OCI-LY3 (cell line): ENCODE results near the gene ITGAX.
A peak's percentile ranks its signal among the peaks of the same experiment; 100 is the strongest.

Experiments used
- H2AFZ ChIP-seq: fragments of 200-600, 300-600 bp; shearing (Covaris generic); 2 replicates; pipeline ENCODE4 v1.6.0; 2014; ENCODE audit warnings: antibody characterized with exemption, low read depth, low read length
- H3K27ac ChIP-seq: fragments of 200-600, 300-600 bp; sonication (generic); 2 replicates; pipeline ENCODE4 v1.5.1; 2014; ENCODE audit warnings: mild to moderate bottlenecking, low read length, moderate library complexity, mixed read lengths
- H3K27me3 ChIP-seq: fragments of 200-600, 300-600 bp; sonication (generic); 2 replicates; pipeline ENCODE4 v1.6.1; 2014; ENCODE audit warnings: low read depth, low read length, mixed read lengths
- H3K36me3 ChIP-seq: fragments of 200-600, 300-600 bp; sonication (generic); replicated peaks from 2 replicates; pipeline ENCODE3; 2014; ENCODE audit warnings: low read depth, low read length, mixed read lengths
- H3K4me1 ChIP-seq: fragments of 300-600, 200-600 bp; sonication (generic); 2 replicates; pipeline ENCODE4 v1.6.1; 2014; ENCODE audit warnings: low read length, mixed read lengths
- H3K4me2 ChIP-seq: fragments of 200-600, 300-600 bp; sonication (generic); 2 replicates; pipeline ENCODE4 v1.6.1; 2014; ENCODE audit warnings: low read length, mixed read lengths
- H3K4me3 ChIP-seq: fragments of 300-600, 200-600 bp; sonication (generic); 2 replicates; pipeline ENCODE4 v1.5.1; 2014; ENCODE audit warnings: antibody characterized with exemption, mild to moderate bottlenecking, low read length, moderate library complexity
- H3K79me2 ChIP-seq: fragments of 300-600, 200-600 bp; shearing (Covaris generic); 2 replicates; pipeline ENCODE4 v1.6.1; 2014; ENCODE audit warnings: mild to moderate bottlenecking, low read length, mixed read lengths
- H3K9ac ChIP-seq: fragments of 300-600, 200-600 bp; shearing (Covaris generic); 2 replicates; pipeline ENCODE4 v1.6.0; 2014; ENCODE audit warnings: mild to moderate bottlenecking, low read length, moderate library complexity
- H3K9me3 ChIP-seq: fragments of 200-600, 300-600 bp; shearing (Covaris generic); 2 replicates; pipeline ENCODE4 v1.6.1; 2014; ENCODE audit warnings: low read length, mixed read lengths; ENCODE audit not compliant: insufficient read depth
- H4K20me1 ChIP-seq: fragments of 200-600, 300-600 bp; sonication (generic); 2 replicates; pipeline ENCODE4 v1.6.1; 2016; ENCODE audit warnings: low read length, mixed read lengths; ENCODE audit not compliant: insufficient read depth
- CTCF ChIP-seq: fragments of 200-600, 300-600 bp; sonication (generic); IDR thresholded peaks from 2 replicates; pipeline ENCODE4 v1.5.1; 2014; ENCODE audit warnings: antibody characterized with exemption, low read length, low read depth
- EZH2phosphoT487 ChIP-seq: fragments of 200-600 bp; shearing (Covaris generic); IDR thresholded peaks from 2 replicates; pipeline ENCODE4 v1.6.1; 2018; ENCODE audit warnings: antibody characterized with exemption, mixed run types, low read depth

The ITGAX gene

GRCh38 chr16:31351246-31351941, 3.6 kb upstream of the ITGAX start:
- H3K4me2 ChIP-seq = peak overlapping the region; percentile 98
- peak overlapping the region; percentile 93 for H3K27ac ChIP-seq
- peaks cover 89% of the 10 kb centered on the region for H3K4me1 ChIP-seq
- peaks cover 14% of the 10 kb centered on the region for H3K79me2 ChIP-seq
- H2AFZ ChIP-seq = no peak overlapping the region
- TF ChIP-seq EZH2phosphoT487 = no peak
- TF ChIP-seq CTCF = no peak
- peaks cover 1% of the 10 kb centered on the region for H3K36me3 ChIP-seq
- H3K9ac ChIP-seq = peak overlapping the region; percentile 86
- H4K20me1 ChIP-seq = no peaks in the 10 kb centered on the region
- H3K9me3 ChIP-seq = no peaks in the 10 kb centered on the region
- no peaks in the 10 kb centered on the region for H3K27me3 ChIP-seq
- H3K4me3 ChIP-seq = peak overlapping the region; percentile 74

- Histone ChIP-seq H4K20me1 (no peaks in the 10 kb centered on the region), H3K79me2 (peaks cover 19% of the 10 kb centered on the region), H3K4me1 (peaks cover 93% of the 10 kb centered on the region), H3K9ac (peak overlapping the region; percentile 86), H3K4me2 (peak overlapping the region; percentile 98), H3K27ac (peak overlapping the region; percentile 93), H3K27me3 (no peaks in the 10 kb centered on the region), H2AFZ (no peak overlapping the region), H3K4me3 (peak overlapping the region; percentile 74), H3K36me3 (peaks cover 6% of the 10 kb centered on the region), H3K9me3 (no peaks in the 10 kb centered on the region)
- TF ChIP-seq CTCF (no peak), EZH2phosphoT487 (no peak)
Observed at GRCh38 chr16:31351942-31352325, 3.0 kb upstream of the ITGAX start.

- Histone ChIP-seq H3K36me3 (peaks cover 9% of the 10 kb centered on the region), H3K27ac (peak overlapping the region; percentile 93), H3K79me2 (peaks cover 24% of the 10 kb centered on the region), H3K4me3 (peak overlapping the region; percentile 74), H2AFZ (peak overlapping the region; percentile 1; the same call in 1 of the 2 replicates), H3K9me3 (no peaks in the 10 kb centered on the region), H3K27me3 (no peaks in the 10 kb centered on the region), H3K9ac (peak overlapping the region; percentile 86), H4K20me1 (no peaks in the 10 kb centered on the region), H3K4me1 (peaks cover 93% of the 10 kb centered on the region), H3K4me2 (peak overlapping the region; percentile 98)
- no peak for TF ChIP-seq EZH2phosphoT487
- TF ChIP-seq CTCF = no peak
Observed at GRCh38 chr16:31352376-31353115, 2.4 kb upstream of the ITGAX start.

GRCh38 chr16:31355431-31356100, 590 bp downstream of the ITGAX start:
- Histone ChIP-seq H3K27ac (peak overlapping the region; percentile 93), H3K9ac (peak overlapping the region; percentile 98), H3K36me3 (peaks cover 11% of the 10 kb centered on the region), H3K4me1 (peaks cover 72% of the 10 kb centered on the region), H3K4me2 (peak overlapping the region; percentile 97), H2AFZ (no peak overlapping the region), H3K4me3 (peak overlapping the region; percentile 93), H3K79me2 (peaks cover 24% of the 10 kb centered on the region), H4K20me1 (no peaks in the 10 kb centered on the region), H3K27me3 (no peaks in the 10 kb centered on the region), H3K9me3 (no peaks in the 10 kb centered on the region)
- TF ChIP-seq CTCF (no peak), EZH2phosphoT487 (no peak)
